Measurements from ENCODE around the gene CERCAM. TPM values are rescaled to one million over a fixed set of nuclear protein-coding genes. Genes with fewer than 3 reads are reported as not detected.
"Not testable (repeated sequence)": the region's sequence is repeated elsewhere in the genome, so short reads cannot be mapped to it uniquely, and the experiment has no call there.

Gene CERCAM
- total RNA-seq, 2 experiments from 2014 or later = 0.33 to 0.57 TPM

DNA sequence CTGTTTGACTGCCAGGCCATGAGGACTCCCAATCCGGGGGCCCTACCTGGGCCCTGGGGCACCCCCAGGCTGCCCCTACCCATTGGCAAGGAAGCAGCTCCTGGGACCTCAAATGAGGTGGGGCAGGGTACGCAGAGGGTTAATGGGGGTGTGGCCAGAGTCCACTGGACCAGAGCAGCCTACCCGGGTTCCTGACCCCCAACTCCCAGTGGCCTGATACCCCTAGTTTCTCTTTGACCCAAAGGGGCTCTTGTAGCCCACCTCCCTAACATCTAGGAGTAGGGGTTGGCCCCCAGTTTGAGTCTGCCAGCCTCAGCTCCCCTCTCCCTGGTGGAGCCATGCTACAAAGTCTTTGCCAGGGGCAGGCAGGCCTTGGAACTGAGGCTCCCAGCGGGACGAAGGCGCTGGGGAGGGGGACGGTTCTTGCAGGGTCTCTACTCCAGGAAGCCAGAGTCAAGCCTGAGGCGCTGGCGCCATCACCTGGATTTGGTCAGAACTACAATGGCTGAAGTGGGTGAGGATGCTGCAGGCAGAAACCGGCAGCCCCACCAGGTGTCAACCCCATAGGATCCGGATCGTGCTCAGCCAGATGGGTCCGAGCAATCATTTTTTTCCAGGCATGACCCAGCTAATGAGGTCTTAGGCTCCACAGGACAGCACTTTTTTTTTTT is 8.4 kb upstream of the CERCAM start:
- DNase-seq = peak; percentile 78
- Mint-ChIP-seq H3K9me3 (no peaks in the 10 kb centered on the region), H3K27ac (no peak overlapping the region), H3K27me3 (ENCODE audit: low read depth) (peaks cover 51% of the 10 kb centered on the region), H3K36me3 (ENCODE audit: low read depth) (no peaks in the 10 kb centered on the region), H3K4me3 (no peak overlapping the region), H3K4me1 (ENCODE audit: low read depth) (no peaks in the 10 kb centered on the region)
- intact Hi-C loops (cut with micrococcal nuclease) = loop anchor here (1.0 kb wide), 2 partner anchors 50 to 117 kb away; no protein-coding TSS in a partner anchor
- CTCF ChIA-PET = interaction anchor here (0.5 to 3.8 kb wide), 4 partner anchors 19 to 50 kb away, joined by 3 to 24 read pairs (median 4); no protein-coding TSS in a partner anchor

DNA sequence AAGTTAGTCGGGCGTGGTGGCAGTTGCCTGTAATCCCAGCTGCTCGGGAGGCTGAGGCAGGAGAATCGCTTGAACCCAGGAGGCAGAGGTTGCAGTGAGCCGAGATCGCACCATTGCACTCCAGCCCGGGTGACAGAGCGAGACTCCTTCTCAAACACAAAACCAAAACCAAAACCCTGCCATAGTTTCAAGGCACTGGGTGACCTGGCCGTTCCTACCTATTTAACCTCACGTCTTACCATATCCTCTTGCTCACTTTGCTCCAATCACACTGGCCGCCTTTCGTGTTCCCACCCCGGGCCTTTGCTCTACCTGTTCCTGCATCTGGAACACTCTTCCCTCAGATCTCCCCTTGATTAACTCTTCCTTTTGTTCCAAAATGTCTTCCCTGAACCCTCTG is 6.9 kb upstream of the CERCAM start:
- DNase-seq; H3K9me3 Mint-ChIP-seq; H3K36me3 Mint-ChIP-seq (ENCODE audit: low read depth); intact Hi-C loops (cut with micrococcal nuclease); CTCF ChIA-PET; H3K4me3 Mint-ChIP-seq; H3K27ac Mint-ChIP-seq; H3K4me1 Mint-ChIP-seq (ENCODE audit: low read depth): not testable (repeated sequence)
- peaks cover 51% of the 10 kb centered on the region for H3K27me3 Mint-ChIP-seq (ENCODE audit: low read depth)

DNA sequence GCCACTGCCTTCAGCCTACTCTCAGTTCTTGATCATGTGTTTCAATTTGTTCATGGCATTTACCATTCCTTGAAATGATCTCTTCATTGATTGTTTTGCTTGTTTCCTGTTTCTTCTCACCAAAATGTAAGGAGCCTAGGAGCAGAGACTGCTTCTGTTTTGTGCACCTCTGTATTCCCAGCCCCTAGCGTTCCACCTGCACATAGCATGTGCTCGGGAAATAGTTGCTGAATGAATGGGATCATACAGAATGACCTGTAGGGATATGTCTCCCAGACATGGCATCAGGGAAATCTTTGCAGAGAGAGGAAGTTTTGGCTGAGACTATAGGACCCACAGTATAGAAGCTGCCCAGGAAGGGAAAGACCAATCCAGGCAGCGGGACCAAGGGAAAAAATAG is 6.2 kb upstream of the CERCAM start:
- Mint-ChIP-seq H3K4me3 (no peak overlapping the region), H3K9me3 (no peaks in the 10 kb centered on the region), H3K27me3 (ENCODE audit: low read depth) (peaks cover 55% of the 10 kb centered on the region), H3K4me1 (ENCODE audit: low read depth) (peaks cover 4% of the 10 kb centered on the region), H3K27ac (no peak overlapping the region), H3K36me3 (ENCODE audit: low read depth) (no peaks in the 10 kb centered on the region)
- CTCF ChIA-PET = interaction anchor here (1.3 kb wide), 1 partner anchor 29 kb away, joined by 4 read pairs; no protein-coding TSS in a partner anchor
- DNase-seq = no peak
- intact Hi-C loops (cut with micrococcal nuclease) = no loop called here

DNA sequence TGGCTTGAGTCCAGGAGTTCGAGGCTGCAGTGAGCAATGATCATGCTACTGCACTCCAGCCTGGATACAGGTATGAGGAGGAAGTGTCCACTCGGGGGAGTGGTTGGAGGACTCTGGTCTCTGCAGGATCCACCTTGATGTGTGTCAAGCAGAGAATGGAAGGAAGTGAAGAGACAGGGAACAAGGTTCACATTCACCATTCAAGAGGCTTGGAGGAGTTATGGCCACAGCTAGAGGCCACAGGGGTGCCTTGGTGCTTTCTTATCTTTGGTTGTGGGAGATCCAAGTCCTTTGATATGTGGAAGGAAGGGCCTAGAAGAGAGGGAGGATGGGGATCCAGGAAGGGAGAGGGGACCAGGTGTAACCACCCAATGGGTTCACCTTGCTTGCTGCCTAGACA is 5.4 kb upstream of the CERCAM start:
- H3K9me3 Mint-ChIP-seq = no peaks in the 10 kb centered on the region
- intact Hi-C loops (cut with micrococcal nuclease) = no loop called here
- CTCF ChIA-PET = interaction anchor here (1.3 kb wide), 1 partner anchor 30 kb away, joined by 4 read pairs; no protein-coding TSS in a partner anchor

DNA sequence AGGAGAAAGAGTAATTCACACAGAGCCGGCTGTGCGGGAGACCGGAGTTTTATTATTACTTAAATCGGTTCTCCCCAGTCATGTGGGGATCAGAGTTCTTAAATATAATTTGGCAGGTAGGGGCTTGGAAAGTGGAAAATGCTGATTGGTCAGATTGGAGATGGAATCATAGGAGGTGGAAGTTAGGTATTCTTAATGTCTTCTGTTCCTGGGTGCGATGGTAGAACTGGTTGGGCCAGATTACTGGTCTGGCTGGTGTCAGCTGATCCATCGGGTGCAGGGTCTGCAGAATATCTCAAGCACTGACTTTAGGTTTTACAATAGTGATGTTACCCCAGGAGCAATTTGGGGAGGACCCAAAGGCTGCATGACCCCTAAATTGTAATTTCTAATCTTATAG is 4.6 kb upstream of the CERCAM start:
- Mint-ChIP-seq H3K36me3 (ENCODE audit: low read depth) (no peaks in the 10 kb centered on the region), H3K4me1 (ENCODE audit: low read depth) (peaks cover 9% of the 10 kb centered on the region), H3K27me3 (ENCODE audit: low read depth) (peaks cover 51% of the 10 kb centered on the region), H3K27ac (no peak overlapping the region), H3K4me3 (no peak overlapping the region), H3K9me3 (no peaks in the 10 kb centered on the region)
- no peak for DNase-seq
- intact Hi-C loops (cut with micrococcal nuclease) = no loop called here
- CTCF ChIA-PET = no interaction called here

More for the DNA sequence above, 5.4 kb upstream of the CERCAM start:
- H3K36me3 Mint-ChIP-seq (ENCODE audit: low read depth) = no peaks in the 10 kb centered on the region
- H3K27me3 Mint-ChIP-seq (ENCODE audit: low read depth) = peaks cover 53% of the 10 kb centered on the region
- H3K4me3 Mint-ChIP-seq = no peak overlapping the region
- peaks cover 9% of the 10 kb centered on the region for H3K4me1 Mint-ChIP-seq (ENCODE audit: low read depth)
- no peak overlapping the region for H3K27ac Mint-ChIP-seq
- no peak for DNase-seq

DNA sequence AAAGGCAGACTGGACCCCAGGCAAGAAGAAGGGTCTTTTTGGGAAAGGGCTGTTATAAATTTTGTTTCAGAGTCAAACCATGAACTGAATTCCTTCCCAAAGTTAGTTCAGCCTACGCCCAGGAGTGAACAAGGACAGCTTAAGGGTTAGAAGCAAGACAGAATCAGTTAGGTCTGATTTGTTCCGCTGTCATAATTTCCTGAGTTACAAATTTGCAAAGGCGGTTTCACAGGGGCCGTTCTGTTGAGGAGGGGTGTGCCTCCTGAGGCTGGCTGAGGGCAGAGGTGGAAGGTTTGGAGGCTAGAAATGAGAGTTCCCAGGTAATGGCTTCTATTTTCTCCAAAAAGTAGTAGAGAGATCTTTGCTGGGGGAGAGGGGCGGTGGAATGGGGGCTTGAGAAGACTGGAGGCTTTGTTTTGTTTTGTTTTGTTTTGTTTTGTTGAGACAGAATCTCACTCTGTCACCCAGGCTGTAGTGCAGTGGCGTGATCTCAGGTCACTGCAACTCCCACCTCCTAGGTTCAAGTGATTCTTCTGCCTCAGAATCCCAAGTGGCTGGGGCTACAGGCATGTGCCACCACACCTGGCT is 4.1 kb upstream of the CERCAM start:
- peaks cover 9% of the 10 kb centered on the region for H3K4me1 Mint-ChIP-seq (ENCODE audit: low read depth)

DNA sequence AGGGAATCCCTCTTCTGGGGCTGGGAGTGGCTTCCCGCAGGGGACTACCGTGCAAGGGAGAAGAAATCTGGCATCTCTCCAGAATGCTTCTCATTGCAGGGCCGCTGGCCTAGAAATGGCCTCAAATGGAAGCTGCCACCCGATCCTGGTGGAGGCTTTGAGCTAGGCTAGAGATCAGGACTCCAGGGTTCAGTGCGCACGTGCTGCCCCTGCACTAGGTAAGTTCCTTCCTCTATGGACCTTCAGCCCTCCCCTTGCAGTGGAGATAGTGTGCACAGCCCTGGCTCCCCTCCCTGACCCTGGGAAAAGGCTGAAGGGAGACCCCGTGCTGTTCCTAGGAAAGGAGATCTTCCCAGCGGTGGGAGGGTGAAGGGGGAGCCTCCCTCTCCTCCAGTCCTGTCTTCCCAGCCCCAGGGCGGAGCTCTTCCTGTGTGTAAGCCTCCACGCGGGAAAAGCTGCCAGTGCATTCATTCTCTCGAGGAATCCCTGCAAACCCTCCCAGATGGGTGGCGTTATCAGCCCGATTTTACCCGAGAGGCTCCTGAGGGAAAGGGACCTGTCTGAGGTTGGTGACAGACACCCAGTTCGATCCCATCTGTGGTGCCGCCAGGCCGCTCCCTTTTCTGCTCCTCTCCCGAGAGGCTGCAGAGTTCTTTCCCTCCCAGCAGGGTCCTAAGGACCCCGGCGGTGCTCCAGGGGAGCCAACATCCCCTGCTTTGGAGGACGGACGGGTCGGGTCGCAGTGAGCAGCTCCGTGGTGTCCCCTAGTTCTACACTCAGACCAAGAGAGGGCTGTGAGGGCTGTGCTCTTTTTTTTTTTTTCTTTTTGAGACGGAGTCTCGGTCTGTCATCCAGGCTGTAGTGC is 1.4 kb upstream of the CERCAM start:
- intact Hi-C loops (cut with micrococcal nuclease) = no loop called here
- H3K27ac Mint-ChIP-seq = no peak overlapping the region
- CTCF ChIA-PET = interaction anchor here (0.6 to 2.4 kb wide), 13 partner anchors 9 to 1367 kb away, joined by 3 to 16 read pairs (median 3); partner anchors contain the start of gene URM1
- H3K9me3 Mint-ChIP-seq = no peaks in the 10 kb centered on the region
- no peak for DNase-seq
- H3K36me3 Mint-ChIP-seq (ENCODE audit: low read depth) = no peaks in the 10 kb centered on the region
- peak overlapping the region; percentile 67 for H3K4me3 Mint-ChIP-seq
- H3K4me1 Mint-ChIP-seq (ENCODE audit: low read depth) = peaks cover 9% of the 10 kb centered on the region
- peaks cover 39% of the 10 kb centered on the region for H3K27me3 Mint-ChIP-seq (ENCODE audit: low read depth)

More for the DNA sequence above, 4.1 kb upstream of the CERCAM start:
- intact Hi-C loops (cut with micrococcal nuclease) = no loop called here
- CTCF ChIA-PET = interaction anchor here (0.6 kb wide), 1 partner anchor 17 kb away, joined by 5 read pairs; no protein-coding TSS in a partner anchor
- DNase-seq = no peak
- Mint-ChIP-seq H3K27ac (no peak overlapping the region), H3K36me3 (ENCODE audit: low read depth) (no peaks in the 10 kb centered on the region), H3K27me3 (ENCODE audit: low read depth) (peaks cover 46% of the 10 kb centered on the region), H3K9me3 (no peaks in the 10 kb centered on the region), H3K4me3 (no peak overlapping the region)

DNA sequence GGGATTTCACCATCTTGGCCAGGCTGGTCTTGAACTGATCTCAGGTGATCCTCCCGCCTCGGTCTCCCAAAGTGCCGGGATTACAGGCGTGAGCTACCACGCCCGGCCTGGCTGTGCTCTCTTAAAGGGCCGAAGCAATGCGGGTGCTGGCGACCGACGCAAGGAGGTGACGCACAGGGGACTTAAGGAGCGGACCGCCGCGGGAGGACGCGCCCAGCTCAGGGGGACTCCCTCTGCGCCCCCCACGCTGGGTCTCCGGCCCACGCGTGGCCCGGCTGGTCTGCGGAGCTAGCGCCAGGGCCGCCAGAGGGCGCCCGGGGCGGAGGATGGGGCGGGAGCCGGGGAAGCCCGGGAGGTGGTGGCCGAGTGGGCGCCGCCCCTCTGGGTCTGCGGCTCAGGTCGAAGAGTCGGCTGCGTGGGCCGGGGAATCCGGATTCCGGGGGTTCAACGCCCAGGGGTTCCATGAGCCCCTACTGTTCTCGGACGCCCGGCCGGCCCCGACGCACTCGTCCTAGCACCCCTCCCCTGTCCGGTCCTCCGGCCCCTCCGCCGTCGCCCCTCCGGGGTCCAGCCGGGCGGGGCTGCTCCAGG is 502 bp upstream of the CERCAM start:
- peak overlapping the region; percentile 67 for H3K4me3 Mint-ChIP-seq
- peak; percentile 56 for DNase-seq
- peaks cover 9% of the 10 kb centered on the region for H3K4me1 Mint-ChIP-seq (ENCODE audit: low read depth)
- H3K9me3 Mint-ChIP-seq = no peaks in the 10 kb centered on the region
- peaks cover 32% of the 10 kb centered on the region for H3K27me3 Mint-ChIP-seq (ENCODE audit: low read depth)
- H3K36me3 Mint-ChIP-seq (ENCODE audit: low read depth) = no peaks in the 10 kb centered on the region
- intact Hi-C loops (cut with micrococcal nuclease) = no loop called here
- CTCF ChIA-PET = interaction anchor here (0.6 to 2.4 kb wide), 13 partner anchors 10 to 1366 kb away, joined by 3 to 16 read pairs (median 3); partner anchors contain the start of gene URM1
- H3K27ac Mint-ChIP-seq = no peak overlapping the region

DNA sequence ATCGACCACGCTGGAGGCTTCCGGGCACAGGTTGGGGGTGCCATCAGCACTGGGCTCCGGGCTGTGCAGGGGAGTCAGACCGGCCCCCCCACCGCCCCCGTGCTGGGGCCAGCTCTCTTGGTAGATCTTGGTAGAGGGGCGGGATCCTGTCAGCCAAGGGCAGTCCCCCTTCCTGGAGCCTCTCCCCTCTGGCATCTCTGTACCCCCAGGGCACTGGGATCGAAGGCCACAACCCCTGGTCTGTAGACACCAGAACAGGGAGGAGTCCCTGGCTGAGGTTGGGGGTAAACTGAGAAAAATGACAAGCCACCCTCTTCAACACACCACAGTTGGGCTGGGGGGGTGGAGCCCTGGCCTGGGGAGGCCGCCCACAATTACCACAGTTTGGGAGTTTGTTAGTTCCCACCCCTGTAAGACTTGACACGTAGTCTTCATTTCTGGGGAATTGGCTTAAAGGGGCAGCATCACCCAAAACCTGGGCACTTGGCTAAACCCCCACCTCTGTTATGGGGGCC is 882 bp downstream of the CERCAM start:
- H3K27me3 Mint-ChIP-seq (ENCODE audit: low read depth) = peaks cover 20% of the 10 kb centered on the region
- intact Hi-C loops (cut with micrococcal nuclease) = no loop called here
- H3K4me3 Mint-ChIP-seq = no peak overlapping the region
- H3K9me3 Mint-ChIP-seq = no peaks in the 10 kb centered on the region
- peaks cover 9% of the 10 kb centered on the region for H3K4me1 Mint-ChIP-seq (ENCODE audit: low read depth)
- CTCF ChIA-PET = interaction anchor here (1.6 kb wide), 1 partner anchor 17 kb away, joined by 4 read pairs; no protein-coding TSS in a partner anchor
- DNase-seq = no peak
- H3K36me3 Mint-ChIP-seq (ENCODE audit: low read depth) = no peaks in the 10 kb centered on the region
- H3K27ac Mint-ChIP-seq = no peak overlapping the region

DNA sequence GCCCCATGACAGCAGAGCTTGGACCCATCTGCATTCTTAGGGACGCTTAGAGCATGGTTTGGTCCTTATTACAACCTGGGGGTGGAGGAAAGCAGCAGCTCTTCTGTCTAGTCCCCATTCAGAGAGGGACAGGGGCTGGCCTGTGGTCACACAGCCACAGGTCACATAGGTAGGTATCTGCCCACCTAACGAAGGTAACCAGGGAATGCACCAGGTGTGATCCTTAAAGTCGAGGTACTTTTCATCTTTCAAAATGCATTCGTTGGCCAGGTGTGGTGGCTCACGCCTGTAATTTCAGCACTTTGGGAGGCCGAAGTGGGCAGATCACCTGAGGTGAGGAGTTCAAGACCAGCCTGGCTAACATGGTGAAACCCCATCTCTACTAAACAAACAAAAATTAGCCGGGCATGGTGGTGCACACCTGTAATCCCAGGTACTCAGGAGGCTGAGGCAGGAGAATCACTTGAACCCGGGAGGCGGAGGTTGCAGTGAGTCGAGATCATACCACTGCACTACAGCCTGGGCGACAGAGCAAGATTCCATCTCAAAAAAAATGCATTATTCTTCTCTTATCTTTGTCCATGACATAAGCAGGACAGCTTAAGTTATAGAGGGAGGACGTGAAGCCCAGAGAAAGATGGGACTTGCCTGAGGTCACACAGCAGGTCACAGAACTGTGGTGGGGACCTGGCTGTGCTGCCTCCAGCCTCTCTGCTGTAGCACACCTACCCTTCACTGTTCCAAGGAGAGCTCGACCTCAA is 1.5 kb downstream of the CERCAM start:
- H3K9me3 Mint-ChIP-seq; H3K4me1 Mint-ChIP-seq (ENCODE audit: low read depth); DNase-seq; H3K4me3 Mint-ChIP-seq; H3K36me3 Mint-ChIP-seq (ENCODE audit: low read depth); H3K27ac Mint-ChIP-seq; intact Hi-C loops (cut with micrococcal nuclease): not testable (repeated sequence)
- CTCF ChIA-PET = interaction anchor here (1.6 kb wide), 1 partner anchor 16 kb away, joined by 4 read pairs; no protein-coding TSS in a partner anchor
- peaks cover 18% of the 10 kb centered on the region for H3K27me3 Mint-ChIP-seq (ENCODE audit: low read depth)

DNA sequence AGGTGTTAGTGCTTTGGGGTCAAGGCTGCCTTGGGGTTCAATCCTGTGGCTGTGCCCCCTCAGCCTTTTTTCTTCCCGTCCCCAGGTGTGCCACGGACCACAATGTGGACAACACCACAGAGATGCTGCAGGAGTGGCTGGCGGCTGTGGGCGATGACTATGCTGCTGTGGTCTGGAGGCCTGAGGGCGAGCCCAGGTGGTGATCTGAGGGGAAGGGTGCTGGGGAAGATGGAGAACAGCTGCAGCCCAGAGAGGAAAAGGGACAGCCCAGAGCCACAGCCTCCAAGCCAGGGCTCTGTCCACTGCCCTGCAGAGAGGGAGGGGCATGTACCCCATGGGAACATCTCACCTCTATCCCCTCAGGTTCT is 2.1 kb downstream of the CERCAM start:
- DNase-seq = no peak
- intact Hi-C loops (cut with micrococcal nuclease) = no loop called here
- Mint-ChIP-seq H3K4me3 (no peak overlapping the region), H3K36me3 (ENCODE audit: low read depth) (no peaks in the 10 kb centered on the region), H3K4me1 (ENCODE audit: low read depth) (peaks cover 9% of the 10 kb centered on the region), H3K9me3 (no peaks in the 10 kb centered on the region), H3K27ac (no peak overlapping the region), H3K27me3 (ENCODE audit: low read depth) (peaks cover 14% of the 10 kb centered on the region)
- CTCF ChIA-PET = interaction anchor here (1.1 kb wide), 1 partner anchor 395 kb away, joined by 3 read pairs; the partner anchor contains the start of gene ENDOG

Measured in activated naive CD4-positive, alpha-beta T cell treated with anti-CD3 and anti-CD28 coated beads for 36 hours (primary cell).